HG02981 (cell line): Measurements from ENCODE around the gene GJD3.

ENCODE experiments used
- ATAC-seq: cut with Tn5 transposase; IDR thresholded peaks from one replicate; pipeline ENCODE4 v1.9.1; 2021; ENCODE audit warnings: mild to moderate bottlenecking, moderate library complexity; ENCODE audit not compliant: unreplicated experiment

Gene GJD3

GRCh38 chr17:40325156-40326013 lies 39.2 kb downstream of the GJD3 start:
- ATAC-seq, result no peak

- ATAC-seq, result no peak
These were observed 40.9 kb downstream of the GJD3 start for GRCh38 chr17:40323391-40324381.

GRCh38 chr17:40322358-40323315 lies 41.9 kb downstream of the GJD3 start:
- ATAC-seq, result peak; percentile 25

DNA sequence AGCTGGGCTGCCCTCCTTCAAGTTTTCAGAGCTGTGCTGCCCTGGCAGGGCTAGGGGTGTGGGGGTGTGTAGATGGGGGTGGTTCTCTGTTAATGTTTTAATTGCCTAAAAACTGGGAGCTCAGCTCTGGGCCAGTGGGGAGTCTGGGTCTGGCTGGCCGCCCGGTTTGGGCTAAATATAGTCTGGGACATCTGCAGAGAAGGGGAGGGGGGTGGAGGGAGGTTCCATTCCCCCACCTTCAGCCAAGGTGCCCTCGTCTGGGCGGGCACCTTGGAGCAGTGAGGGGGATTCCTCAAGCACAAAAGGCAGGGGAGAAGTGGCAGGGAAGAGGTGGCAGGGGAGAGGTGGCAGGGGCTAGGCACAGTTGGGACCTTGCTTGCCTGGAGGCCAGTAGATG lies 42.6 kb downstream of the GJD3 start:
- no peak for ATAC-seq

DNA sequence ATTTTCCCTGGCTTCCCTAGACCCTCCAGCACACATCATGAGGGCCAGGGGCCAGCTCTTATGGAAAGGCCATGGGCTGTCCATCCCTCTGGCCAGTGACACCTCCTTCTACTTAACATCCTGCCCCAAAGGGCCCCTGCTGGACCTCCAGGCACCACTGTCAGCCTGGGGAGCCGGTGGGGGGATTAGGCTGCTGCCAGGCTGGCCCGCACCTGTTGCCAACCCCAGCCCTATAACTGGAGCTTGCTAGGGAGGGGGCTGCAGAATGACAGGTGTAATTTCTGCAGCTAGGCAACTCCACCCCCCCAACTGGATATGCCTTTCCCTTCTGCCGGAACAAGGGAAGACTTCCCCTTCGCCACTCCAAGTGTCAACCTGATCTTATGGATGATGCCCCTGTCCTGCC lies 43.0 kb downstream of the GJD3 start:
- ATAC-seq, result no peak

DNA sequence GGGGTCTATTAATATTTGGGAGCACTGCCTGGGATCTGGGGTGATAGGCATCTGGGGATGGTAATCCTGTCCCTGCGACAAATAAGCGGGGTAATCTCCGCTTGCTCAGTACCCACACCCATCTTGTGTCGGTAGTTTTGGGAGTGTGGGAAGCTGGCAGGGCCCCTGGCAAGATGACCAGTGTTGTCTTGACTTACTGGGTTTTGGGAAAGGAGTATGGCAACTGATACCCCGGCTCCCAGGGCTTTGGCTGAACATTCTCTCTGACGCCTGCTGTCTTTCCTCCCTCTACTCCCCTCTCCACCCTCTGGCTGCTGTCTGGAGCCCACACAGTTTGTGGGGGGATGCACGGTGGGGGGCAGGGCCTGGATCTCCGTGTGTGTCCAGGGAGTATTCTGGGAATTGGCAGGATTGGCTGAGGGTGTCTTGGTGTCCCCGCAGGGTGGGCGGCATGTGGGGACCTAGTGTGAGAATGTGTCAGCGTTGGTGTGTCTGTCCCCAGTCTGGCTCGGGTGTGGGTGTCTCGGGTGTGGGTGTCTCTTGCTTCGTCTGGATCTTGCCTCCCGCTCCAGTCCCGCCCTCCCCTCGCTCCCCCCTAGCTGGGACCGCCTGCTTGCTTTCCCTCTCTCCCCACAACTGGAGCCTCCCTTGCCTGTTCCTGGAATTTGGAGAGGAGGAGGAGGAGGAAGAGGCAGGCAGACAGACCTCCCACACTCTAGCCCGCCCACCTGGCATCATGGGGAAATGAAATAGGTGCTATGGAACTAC lies 43.6 kb downstream of the GJD3 start:
- ATAC-seq, result no peak

GRCh38 chr17:40319651-40320540 lies 44.6 kb downstream of the GJD3 start:
- no peak for ATAC-seq

- no peak for ATAC-seq
These were observed 45.6 kb downstream of the GJD3 start for GRCh38 chr17:40318830-40319391.

- ATAC-seq, result peak; percentile 48
These were observed 46.4 kb downstream of the GJD3 start for GRCh38 chr17:40317880-40318829.

DNA sequence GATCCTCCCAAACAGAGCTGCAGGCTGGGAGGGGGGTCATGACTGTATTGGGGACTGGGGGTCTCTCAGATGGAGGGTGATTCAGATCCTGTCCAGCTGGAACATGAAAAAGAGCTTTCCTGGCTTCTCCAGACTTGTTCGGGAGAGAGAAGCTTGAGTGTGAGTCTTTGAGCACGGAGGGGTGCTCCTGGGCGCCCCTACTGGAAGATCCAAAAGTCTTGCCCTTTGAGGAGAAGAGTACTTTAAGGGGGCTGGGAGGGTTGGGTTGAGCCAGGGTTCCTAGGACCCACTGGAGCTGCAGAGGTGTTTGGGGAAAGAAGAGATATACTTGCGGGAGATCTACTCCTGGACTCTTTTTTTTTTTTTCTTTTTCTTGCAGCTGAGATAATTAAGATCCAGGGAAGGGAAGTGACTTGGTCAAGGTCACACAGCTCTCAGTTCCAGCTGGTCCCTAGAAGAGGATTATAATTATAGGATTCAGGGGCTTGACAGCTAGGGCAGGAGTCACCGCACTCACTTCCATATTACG lies 47.1 kb downstream of the GJD3 start:
- ATAC-seq, result no peak

GRCh38 chr17:40316571-40317344 lies 47.8 kb downstream of the GJD3 start:
- no peak for ATAC-seq

DNA sequence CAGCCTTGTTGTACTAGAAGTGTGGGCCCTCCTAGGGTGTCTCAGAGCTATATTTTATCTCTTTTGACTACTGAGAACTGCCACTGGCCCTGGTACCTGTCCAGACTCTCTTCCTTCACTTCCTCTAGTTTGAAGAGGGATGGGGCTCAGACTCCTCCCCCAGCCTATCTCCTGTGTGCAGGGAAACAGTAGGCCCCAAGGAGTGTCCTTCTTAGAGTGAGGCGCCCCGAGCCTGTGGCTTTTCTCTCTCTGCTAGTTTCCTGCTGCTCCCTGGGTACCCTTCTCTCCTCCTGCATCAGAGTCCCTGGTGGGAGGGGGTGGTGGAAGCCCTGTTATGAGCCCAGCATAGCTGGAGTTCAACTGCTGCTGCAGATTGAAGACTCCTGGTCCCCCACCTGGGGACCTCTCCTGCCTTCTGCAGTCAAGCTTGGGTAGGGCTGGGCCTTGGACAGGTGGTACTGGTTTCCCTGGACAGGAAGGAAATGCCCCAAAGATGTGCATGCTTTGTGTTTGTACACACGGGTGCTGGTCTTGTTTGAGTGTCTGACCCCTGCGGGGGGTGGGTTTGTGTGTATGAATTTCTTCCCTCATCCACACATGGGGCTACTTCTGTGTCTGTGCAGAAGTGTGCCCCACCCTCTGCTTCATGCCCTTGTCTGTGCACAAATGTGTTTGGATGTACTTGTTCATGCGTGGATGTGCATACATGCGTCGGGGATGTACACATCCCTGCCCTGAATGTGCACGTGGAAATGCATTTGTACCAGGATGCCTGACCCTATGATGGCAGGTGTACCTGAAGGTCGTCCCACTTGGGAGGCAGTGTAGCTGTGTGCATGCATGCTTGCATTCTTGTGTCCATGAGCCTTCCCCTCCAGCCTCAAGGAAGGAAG lies 48.6 kb downstream of the GJD3 start:
- no peak for ATAC-seq

- no peak for ATAC-seq
These were observed 49.3 kb downstream of the GJD3 start for GRCh38 chr17:40315206-40315605.

GRCh38 chr17:40314584-40314956 lies 50.0 kb downstream of the GJD3 start:
- no peak for ATAC-seq
